SIG-M5 (cell line): Measurements from ENCODE around the gene KCNK18.

ENCODE experiments used
- DNase-seq: peaks from one replicate; lab custom pipeline; 2025; lab: John Stamatoyannopoulos, UW

The KCNK18 gene

GRCh38 chr10:117253908-117254307, 56.6 kb downstream of the KCNK18 start:
- no peak for DNase-seq

DNA sequence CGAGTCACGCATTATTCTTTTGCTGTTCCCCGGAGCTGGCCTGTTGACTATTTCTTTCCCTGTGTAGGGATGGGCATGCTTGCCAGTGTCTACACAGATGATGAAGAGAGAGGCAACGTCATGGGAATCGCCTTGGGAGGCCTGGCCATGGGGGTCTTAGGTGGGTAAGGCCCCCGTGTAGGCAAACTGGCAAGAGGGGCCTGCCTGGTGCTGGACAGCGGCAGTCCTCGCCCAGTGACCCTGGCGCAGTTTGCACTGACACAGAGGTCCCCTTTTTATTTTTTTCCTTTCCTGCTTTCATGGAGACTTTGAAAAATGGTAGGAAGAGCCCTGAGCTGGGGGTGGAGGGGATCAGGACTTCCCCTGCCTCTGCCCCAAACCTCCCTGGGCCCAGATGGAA, 57.0 kb downstream of the KCNK18 start:
- no peak for DNase-seq

DNA sequence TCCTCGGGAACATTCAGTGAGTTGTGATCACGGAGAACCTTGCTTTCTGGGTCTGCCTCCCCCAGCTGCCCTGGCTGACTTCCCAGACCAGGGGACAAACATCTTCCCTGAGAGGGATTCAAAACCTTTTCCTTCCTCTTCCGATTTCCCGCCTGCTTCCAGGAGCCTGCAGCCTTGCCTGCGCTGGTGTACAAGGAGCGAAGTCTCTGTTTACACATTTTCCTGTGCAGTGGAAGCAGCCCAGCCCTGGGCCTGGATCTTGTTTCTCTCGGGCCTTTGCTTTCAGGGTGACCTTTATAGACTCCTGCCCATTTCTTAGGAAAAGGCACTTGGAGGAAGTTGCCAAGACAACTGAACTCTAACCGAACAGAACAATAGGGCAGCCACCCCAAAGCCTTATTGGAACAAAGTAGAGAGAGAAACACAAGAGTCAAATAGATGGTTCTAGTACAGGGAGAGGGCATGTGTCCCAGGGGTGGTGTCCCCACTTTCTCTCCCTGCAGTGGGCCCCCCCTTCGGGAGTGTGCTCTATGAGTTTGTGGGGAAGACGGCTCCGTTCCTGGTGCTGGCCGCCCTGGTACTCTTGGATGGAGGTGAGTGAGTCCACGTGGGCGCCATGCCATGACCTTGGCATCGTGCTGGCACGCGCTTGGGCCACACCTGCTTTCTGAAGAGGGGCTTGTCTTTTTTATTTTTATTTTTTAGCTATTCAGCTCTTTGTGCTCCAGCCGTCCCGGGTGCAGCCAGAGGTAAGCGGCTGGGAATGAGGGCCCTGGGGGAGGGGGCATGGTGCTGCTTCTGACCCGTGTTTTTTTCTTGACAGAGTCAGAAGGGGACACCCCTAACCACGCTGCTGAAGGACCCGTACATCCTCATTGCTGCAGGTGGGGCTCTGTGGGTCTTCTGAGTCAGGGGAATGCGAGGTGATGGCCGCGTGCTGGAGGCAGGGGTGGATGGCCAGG, 57.8 kb downstream of the KCNK18 start:
- no peak for DNase-seq

- no peak for DNase-seq
Measured at GRCh38 chr10:117255835-117256460, 58.7 kb downstream of the KCNK18 start.

DNA sequence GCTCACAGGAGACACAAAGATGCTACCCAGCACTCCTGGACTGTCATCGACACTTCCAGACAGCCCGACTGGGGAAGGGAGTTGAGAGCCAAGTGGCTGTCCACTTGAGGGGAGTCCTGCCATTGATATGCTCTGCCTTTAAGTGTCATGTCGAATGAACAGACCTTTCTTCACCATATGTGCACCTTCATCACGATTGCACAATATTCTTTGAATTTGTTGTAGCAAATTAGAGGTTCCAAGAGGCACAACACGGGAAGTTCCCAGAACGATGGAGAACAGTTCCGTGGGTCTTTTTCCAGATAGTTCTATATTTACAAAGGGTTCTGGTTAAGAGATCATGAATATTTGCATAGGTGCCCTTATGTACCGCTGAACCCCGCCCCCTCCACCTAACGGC, 59.6 kb downstream of the KCNK18 start:
- DNase-seq, result no peak

- DNase-seq, result no peak
Measured at GRCh38 chr10:117257721-117258120, 60.4 kb downstream of the KCNK18 start.

GRCh38 chr10:117259279-117259678, 62.0 kb downstream of the KCNK18 start:
- no peak for DNase-seq
